B cell (primary cell): ENCODE results near the gene ARTN. TPM values are rescaled to one million over a fixed set of nuclear protein-coding genes. Genes with fewer than 3 reads are reported as not detected.

Source experiments
- ATAC-seq: fragments of 200-7000 bp; cut with Tn5 transposase; one replicate; pipeline ENCODE4 v1.10.0; 2021; ENCODE audit warnings: low read depth, mild to moderate bottlenecking, moderate number of reproducible peaks, moderate library complexity
- CTCF ChIA-PET: fragments of 350-600 bp; sonication (Branson Sonifier 250); formaldehyde crosslinking; loops from one replicate; lab custom pipeline; 2021; ENCODE audit warnings: antibody characterized with exemption, inconsistent platforms; lab: Charles Lee
- POLR2A ChIA-PET: fragments of 350-600 bp; sonication (Branson Sonifier 250); formaldehyde crosslinking; loops from one replicate; lab custom pipeline; 2021; ENCODE audit warnings: antibody characterized with exemption; lab: Charles Lee
- DNase-seq: peaks from one replicate; pipeline ENCODE4 v3.0.0; 2013
- H2AFZ ChIP-seq: 2 replicates; pipeline ENCODE4 v1.6.1; 2012; ENCODE audit warnings: mild to moderate bottlenecking, low read depth, low read length; ENCODE audit not compliant: insufficient read depth, poor library complexity, severe bottlenecking
- H3K27ac ChIP-seq, 2 donors: 1 replicate in 1 of 2; 2 replicates in 1 of 2; pipeline ENCODE4 v1.5.1; 2012 to 2013; ENCODE audit warnings: low read length in 2 of 2, mild to moderate bottlenecking in 2 of 2, moderate library complexity in 1 of 2
- H3K27me3 ChIP-seq, 4 experiments: fragments of 200-600 bp in 1 of 4; sonication (generic) in 1 of 4; replicated peaks in 1 of 4; 1 replicate in 2 of 4; 2 replicates in 2 of 4; pipeline versions ENCODE4 v1.6.1 to v1.7.0; 2013 to 2016; ENCODE audit warnings: low read length in 3 of 4, mild to moderate bottlenecking in 2 of 4, mixed read lengths in 1 of 4, moderate library complexity in 1 of 4; ENCODE audit not compliant: insufficient read depth in 4 of 4, control insufficient read depth in 3 of 4; ENCODE audit errors: control extremely low read depth in 1 of 4
- H3K36me3 ChIP-seq, 2 experiments: replicated peaks in 1 of 2; 1 replicate in 1 of 2; 2 replicates in 1 of 2; pipeline versions ENCODE4 v1.6.1 to v1.7.1; 2013; ENCODE audit warnings: low read length in 1 of 2; ENCODE audit not compliant: insufficient read depth in 2 of 2, control insufficient read depth in 1 of 2; ENCODE audit errors: control extremely low read depth in 1 of 2, extremely low read depth in 1 of 2
- H3K4me1 ChIP-seq, 2 donors: fragments of 200-600 bp in 1 of 2; sonication (generic) in 1 of 2; 1 replicate in 1 of 2; 2 replicates in 1 of 2; pipeline versions ENCODE4 v1.5.1 to v1.6.1; 2013 to 2017; ENCODE audit warnings: low read length in 2 of 2; ENCODE audit not compliant: control insufficient read depth in 2 of 2, insufficient read depth in 2 of 2
- H3K4me2 ChIP-seq: replicated peaks from 2 replicates; pipeline ENCODE3; 2012; ENCODE audit warnings: mild to moderate bottlenecking, low read depth, low read length; ENCODE audit not compliant: poor library complexity, severe bottlenecking
- H3K4me3 ChIP-seq, 5 experiments: fragments of 200-600 bp in 1 of 5; sonication (generic) in 1 of 5; 1 replicate in 3 of 5; 2 replicates in 2 of 5; pipeline versions ENCODE4 v1.5.1 to v1.7.0; 2011 to 2016; ENCODE audit warnings: low read length in 4 of 5, mild to moderate bottlenecking in 4 of 5, low read depth in 2 of 5, control low read depth in 1 of 5, moderate library complexity in 1 of 5; ENCODE audit not compliant: insufficient read depth in 1 of 5; ENCODE audit errors: control extremely low read depth in 1 of 5, extremely low read depth in 1 of 5
- H3K79me2 ChIP-seq: fragments of 200-600 bp; sonication (generic); one replicate; pipeline ENCODE4 v1.6.0; 2016; ENCODE audit warnings: low read length; ENCODE audit not compliant: control insufficient read depth, insufficient read depth
- H3K9ac ChIP-seq: fragments of 200-600 bp; sonication (generic); 2 replicates; pipeline ENCODE4 v1.6.1; 2017; ENCODE audit warnings: mild to moderate bottlenecking, low read length, moderate library complexity
- H3K9me3 ChIP-seq, 3 donors: one replicate each; pipeline versions ENCODE4 v1.6.1 to v1.7.1; 2013; ENCODE audit warnings: low read length in 2 of 3; ENCODE audit not compliant: control insufficient read depth in 2 of 3, insufficient read depth in 1 of 3; ENCODE audit errors: control extremely low read depth in 1 of 3
- H4K20me1 ChIP-seq: 2 replicates; pipeline ENCODE4 v1.6.0; 2012; ENCODE audit warnings: mild to moderate bottlenecking, low read length; ENCODE audit not compliant: insufficient read depth, control insufficient read depth, poor library complexity, severe bottlenecking
- H3K27ac Mint-ChIP-seq: one replicate; pipeline ENCODE4 v1.8.0; 2021; ENCODE audit warnings: mixed read lengths
- H3K27me3 Mint-ChIP-seq: one replicate; pipeline ENCODE4 v1.8.0; 2021; ENCODE audit warnings: mixed read lengths
- H3K4me1 Mint-ChIP-seq: one replicate; pipeline ENCODE4 v1.8.0; 2021; ENCODE audit warnings: mixed read lengths
- H3K4me3 Mint-ChIP-seq: one replicate; pipeline ENCODE4 v1.8.0; 2021; ENCODE audit warnings: mixed read lengths
- H3K9me3 Mint-ChIP-seq: one replicate; pipeline ENCODE4 v1.8.0; 2022; ENCODE audit warnings: mixed read lengths; ENCODE audit not compliant: insufficient read depth
- EZH2 ChIP-seq: IDR thresholded peaks from 2 replicates; pipeline ENCODE4 v1.6.1; 2012; ENCODE audit warnings: borderline replicate concordance, low read depth, mild to moderate bottlenecking, moderate library complexity, low read length; ENCODE audit not compliant: insufficient read depth, poor library complexity, severe bottlenecking
- WGBS: methylation state at CpG from one replicate; pipeline ENCODE4 v1.1.5; 2013; ENCODE audit warnings: missing lambda C conversion rate; ENCODE audit not compliant: insufficient coverage; 5-methylcytosine and 5-hydroxymethylcytosine counted together
- intact Hi-C: fragments of 100-400 bp; cut with micrococcal nuclease; formaldehyde crosslinking; loops from one replicate; pipeline ENCODE4 v1.10.0; 2022
- polyA plus RNA-seq: library from polyadenylated mRNA; depleted of rRNA; stranded (reverse); fragments of >200 nt; gene quantifications from 2 replicates; pipeline ENCODE4 v1.2.3, GENCODE V29; 2012
- total RNA-seq, 2 donors: library from RNA; stranded (reverse); fragments of 120-200 nt in 1 of 2; gene quantifications; 1 replicate in 1 of 2; 2 replicates in 1 of 2; pipeline versions ENCODE4 v1.2.3 to v1.2.4, GENCODE V29; 2013 to 2022
- TF ChIP-seq, protein P1 (sequence below): fragments of 200-600 bp; IDR thresholded peaks from one replicate; pipeline ENCODE4 v1.8.0; 2022; ENCODE audit warnings: antibody characterized with exemption, mild to moderate bottlenecking

The ARTN gene
- total and polyA plus RNA-seq, 2 donors (not counting 1 experiment from before 2014, with no cell fraction given), result 0.13 to 0.64 TPM

DNA sequence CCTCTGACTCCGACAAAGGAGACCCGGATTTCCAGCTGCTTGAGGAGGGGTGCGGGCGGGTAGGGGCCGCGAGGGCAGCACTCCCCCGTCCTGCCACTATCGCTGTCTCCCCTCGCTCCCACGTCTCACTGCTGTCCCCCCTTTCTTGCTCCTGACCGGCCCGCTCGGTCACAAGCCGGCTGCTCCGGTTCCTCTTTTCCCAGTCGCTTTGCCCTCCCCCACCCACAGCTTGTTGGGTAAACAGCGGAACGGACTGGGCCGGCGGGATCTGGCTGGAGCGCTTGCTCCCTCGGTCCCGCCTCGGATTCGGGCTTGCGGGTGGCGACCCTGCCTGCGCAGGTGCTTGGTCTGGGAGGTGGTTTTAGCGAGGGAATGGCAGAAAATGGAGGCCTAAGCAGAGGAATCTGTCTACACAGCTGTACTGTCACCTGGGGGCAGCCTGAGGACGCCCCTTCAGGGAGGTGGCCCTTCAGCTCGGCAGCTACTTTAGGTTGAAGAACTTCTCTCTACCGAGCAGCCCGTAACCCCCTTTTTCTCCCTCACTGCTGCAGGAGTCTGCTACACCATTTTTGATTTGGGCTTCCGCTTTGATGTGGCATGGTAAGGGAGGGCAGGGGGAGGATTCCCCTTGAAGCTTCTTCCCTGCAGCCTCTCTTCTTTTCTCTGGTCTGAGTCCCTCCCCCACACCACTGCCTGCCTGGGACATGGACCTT is 41.8 kb downstream of the ARTN start:
- Histone ChIP-seq H3K27me3 (no peaks in the 10 kb centered on the region), H3K27ac (peak overlapping the region; percentile 89 to 96), H3K9me3 (no peaks in the 10 kb centered on the region), H3K79me2 (peaks cover 35% of the 10 kb centered on the region), H3K36me3 (peaks cover 0 to 33% of the 10 kb centered on the region in 2 experiments), H3K4me3 (peak overlapping the region; percentile 79 to 97 (median 89)), H2AFZ (peak overlapping the region; percentile 91), H3K4me2 (peak overlapping the region; percentile 95), H4K20me1 (peaks cover 44% of the 10 kb centered on the region), H3K9ac (peak overlapping the region; percentile 91), H3K4me1 (peaks cover 38 to 64% of the 10 kb centered on the region in 2 donors)
- intact Hi-C loops, result loop anchor here (1.0 to 10.0 kb wide), 3 partner anchors 55 to 1521 kb away; partner anchors contain the start of genes PPCS, ST3GAL3 and ZMYND12
- H3K27me3 Mint-ChIP-seq, result no peaks in the 10 kb centered on the region
- POLR2A ChIA-PET, result interaction anchor here (0.6 to 1.8 kb wide), 4 partner anchors 15 to 1872 kb away, joined by 3 to 5 read pairs (median 4); partner anchors contain the start of genes ARMH1 and TMEM53
- CTCF ChIA-PET, result interaction anchor here (0.8 to 2.3 kb wide), 6 partner anchors 15 to 61 kb away, joined by 3 to 10 read pairs (median 5); partner anchors contain the start of gene IPO13
- H3K4me3 Mint-ChIP-seq, result peak overlapping the region; percentile 97
- WGBS, result 0% methylated on average over 23 of the region's 34 CpGs
- DNase-seq (peak; percentile 76), ATAC-seq (peak; percentile 13)
- no peaks in the 10 kb centered on the region for H3K9me3 Mint-ChIP-seq
- H3K27ac Mint-ChIP-seq, result peak overlapping the region; percentile 97
- TF ChIP-seq EZH2, result no peak
- TF ChIP-seq, protein P1, sequence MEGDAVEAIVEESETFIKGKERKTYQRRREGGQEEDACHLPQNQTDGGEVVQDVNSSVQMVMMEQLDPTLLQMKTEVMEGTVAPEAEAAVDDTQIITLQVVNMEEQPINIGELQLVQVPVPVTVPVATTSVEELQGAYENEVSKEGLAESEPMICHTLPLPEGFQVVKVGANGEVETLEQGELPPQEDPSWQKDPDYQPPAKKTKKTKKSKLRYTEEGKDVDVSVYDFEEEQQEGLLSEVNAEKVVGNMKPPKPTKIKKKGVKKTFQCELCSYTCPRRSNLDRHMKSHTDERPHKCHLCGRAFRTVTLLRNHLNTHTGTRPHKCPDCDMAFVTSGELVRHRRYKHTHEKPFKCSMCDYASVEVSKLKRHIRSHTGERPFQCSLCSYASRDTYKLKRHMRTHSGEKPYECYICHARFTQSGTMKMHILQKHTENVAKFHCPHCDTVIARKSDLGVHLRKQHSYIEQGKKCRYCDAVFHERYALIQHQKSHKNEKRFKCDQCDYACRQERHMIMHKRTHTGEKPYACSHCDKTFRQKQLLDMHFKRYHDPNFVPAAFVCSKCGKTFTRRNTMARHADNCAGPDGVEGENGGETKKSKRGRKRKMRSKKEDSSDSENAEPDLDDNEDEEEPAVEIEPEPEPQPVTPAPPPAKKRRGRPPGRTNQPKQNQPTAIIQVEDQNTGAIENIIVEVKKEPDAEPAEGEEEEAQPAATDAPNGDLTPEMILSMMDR, result no peak
- peaks cover 68% of the 10 kb centered on the region for H3K4me1 Mint-ChIP-seq
